Transverse colon (tissue), 3 donors: ENCODE measurements around the gene SPIRE2.

ENCODE experiments used
- POLR2A ChIP-seq: fragments of 450-650 bp; IDR thresholded peaks from one replicate; pipeline ENCODE4 v1.6.1; 2016; ENCODE audit warnings: antibody characterized with exemption, mild to moderate bottlenecking, moderate library complexity
- TF ChIP-seq, protein P1 (sequence below), 5 experiments: fragments of 200-600 bp in 3 of 5; fragments of 450-650 bp in 2 of 5; sonication (generic) in 3 of 5; IDR thresholded peaks; 1 replicate in 2 of 5; 2 replicates in 3 of 5; pipeline ENCODE4 v1.5.1; 2016 to 2017; ENCODE audit warnings: antibody characterized with exemption in 5 of 5, inconsistent platforms in 3 of 5, mild to moderate bottlenecking in 2 of 5, moderate library complexity in 1 of 5

DNA sequence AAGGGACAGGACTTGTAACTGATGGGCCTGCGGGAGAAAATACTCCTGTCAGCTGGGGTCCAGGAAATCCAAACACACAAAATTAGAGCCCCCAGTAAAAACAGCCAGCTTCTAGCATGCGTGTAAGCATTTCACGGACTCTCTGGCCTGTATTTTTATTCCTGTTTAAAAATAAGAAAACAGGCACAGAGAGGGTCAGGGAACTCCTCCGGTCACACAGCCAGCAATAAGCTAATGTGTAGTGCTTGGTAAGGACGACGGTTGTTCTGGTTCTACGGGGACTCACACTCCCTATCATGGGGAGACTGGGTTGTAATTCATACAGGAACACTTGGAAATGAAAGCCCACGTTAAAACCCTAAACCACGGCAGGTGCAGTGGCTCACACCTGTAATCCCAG, 43.6 kb downstream of the SPIRE2 start:
- TF ChIP-seq, protein P1, sequence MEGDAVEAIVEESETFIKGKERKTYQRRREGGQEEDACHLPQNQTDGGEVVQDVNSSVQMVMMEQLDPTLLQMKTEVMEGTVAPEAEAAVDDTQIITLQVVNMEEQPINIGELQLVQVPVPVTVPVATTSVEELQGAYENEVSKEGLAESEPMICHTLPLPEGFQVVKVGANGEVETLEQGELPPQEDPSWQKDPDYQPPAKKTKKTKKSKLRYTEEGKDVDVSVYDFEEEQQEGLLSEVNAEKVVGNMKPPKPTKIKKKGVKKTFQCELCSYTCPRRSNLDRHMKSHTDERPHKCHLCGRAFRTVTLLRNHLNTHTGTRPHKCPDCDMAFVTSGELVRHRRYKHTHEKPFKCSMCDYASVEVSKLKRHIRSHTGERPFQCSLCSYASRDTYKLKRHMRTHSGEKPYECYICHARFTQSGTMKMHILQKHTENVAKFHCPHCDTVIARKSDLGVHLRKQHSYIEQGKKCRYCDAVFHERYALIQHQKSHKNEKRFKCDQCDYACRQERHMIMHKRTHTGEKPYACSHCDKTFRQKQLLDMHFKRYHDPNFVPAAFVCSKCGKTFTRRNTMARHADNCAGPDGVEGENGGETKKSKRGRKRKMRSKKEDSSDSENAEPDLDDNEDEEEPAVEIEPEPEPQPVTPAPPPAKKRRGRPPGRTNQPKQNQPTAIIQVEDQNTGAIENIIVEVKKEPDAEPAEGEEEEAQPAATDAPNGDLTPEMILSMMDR (IDR thresholded peaks at IDR 0.05) = no peak
- no peak for TF ChIP-seq POLR2A
